Naive B cell (primary cell): ENCODE measurements around the gene CBFB. TPM values are rescaled to one million over a fixed set of nuclear protein-coding genes. Genes with fewer than 3 reads are reported as not detected.

Experiments
- ATAC-seq, 2 donors: fragments of 150-1000 bp; cut with Tn5 transposase; 2 replicates each; pipeline ENCODE4 v1.10.0; 2021; ENCODE audit warnings: low read depth in 2 of 2, mild to moderate bottlenecking in 2 of 2, moderate library complexity in 2 of 2
- DNase-seq: peaks from one replicate; pipeline ENCODE4 v3.0.0; 2022
- H3K27ac Mint-ChIP-seq, 6 donors: one replicate each; pipeline ENCODE4 v1.8.0; 2020 to 2022; ENCODE audit warnings: mild to moderate bottlenecking in 6 of 6, mixed read lengths in 6 of 6, moderate library complexity in 5 of 6, inconsistent platforms in 2 of 6
- H3K27me3 Mint-ChIP-seq, 3 donors: one replicate each; pipeline ENCODE4 v1.8.0; 2021 to 2022; ENCODE audit warnings: mixed read lengths in 3 of 3, mild to moderate bottlenecking in 1 of 3
- H3K36me3 Mint-ChIP-seq, 2 donors: one replicate each; pipeline ENCODE4 v1.8.0; 2020 to 2022; ENCODE audit warnings: mixed read lengths in 2 of 2, inconsistent platforms in 1 of 2, mild to moderate bottlenecking in 1 of 2
- H3K4me1 Mint-ChIP-seq, 3 donors: one replicate each; pipeline ENCODE4 v1.8.0; 2020 to 2022; ENCODE audit warnings: mixed read lengths in 3 of 3, inconsistent platforms in 1 of 3, mild to moderate bottlenecking in 1 of 3, moderate library complexity in 1 of 3
- H3K4me3 Mint-ChIP-seq, 8 donors: one replicate each; pipeline ENCODE4 v1.8.0; 2020 to 2022; ENCODE audit warnings: mild to moderate bottlenecking in 8 of 8, mixed read lengths in 8 of 8, moderate library complexity in 8 of 8, inconsistent platforms in 2 of 8
- H3K9me3 Mint-ChIP-seq, 7 donors: one replicate each; pipeline ENCODE4 v1.8.0; 2020 to 2022; ENCODE audit warnings: mixed read lengths in 7 of 7, mild to moderate bottlenecking in 5 of 7, inconsistent platforms in 2 of 7, moderate library complexity in 1 of 7
- polyA plus RNA-seq, 6 donors: library from polyadenylated mRNA; unstranded; fragments of 300-500 nt; fragmentation: Illumina TruSeq; gene quantifications; one replicate each; pipeline ENCODE4 v1.2.3, GENCODE V29; 2021; ENCODE audit warnings: low read depth in 6 of 6

The CBFB gene
- polyA plus RNA-seq, 6 donors from 2014 or later, result 51.8 to 94.4 (median 70.5) TPM

DNA sequence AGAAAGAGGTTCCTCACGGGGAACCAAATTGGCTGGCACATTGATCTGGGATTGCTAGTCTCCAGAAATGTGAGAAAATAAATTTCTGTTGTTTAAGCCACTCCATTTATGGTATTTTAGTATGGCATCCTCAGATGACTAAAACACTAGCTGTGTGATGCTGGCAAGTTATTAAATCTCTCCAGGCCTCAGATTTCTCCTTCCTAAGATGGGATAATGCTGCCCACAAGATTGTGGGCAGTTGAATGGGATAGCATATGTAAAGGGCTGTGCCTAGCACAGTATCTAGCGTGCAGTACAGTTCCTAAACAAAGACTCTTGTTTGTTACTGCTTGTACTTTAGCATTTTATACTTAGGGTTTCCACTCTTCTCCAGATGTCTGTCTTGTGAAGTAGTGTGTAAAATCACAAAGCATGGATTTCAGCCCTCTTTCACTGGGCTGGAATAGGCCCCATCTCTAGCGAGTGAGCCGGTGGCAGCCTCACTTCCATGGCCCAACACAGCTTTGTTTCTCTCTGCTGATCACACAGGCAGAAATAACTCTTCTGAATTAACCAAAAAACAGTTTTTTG is 42.6 kb downstream of the CBFB start:
- H3K4me3 Mint-ChIP-seq, result no peak overlapping the region
- H3K4me1 Mint-ChIP-seq, result no peaks in the 10 kb centered on the region
- no peaks in the 10 kb centered on the region for H3K9me3 Mint-ChIP-seq
- no peak for DNase-seq
- no peaks in the 10 kb centered on the region for H3K27me3 Mint-ChIP-seq
- ATAC-seq, result no peak
- peaks cover 5 to 9% of the 10 kb centered on the region in 2 donors for H3K36me3 Mint-ChIP-seq
- H3K27ac Mint-ChIP-seq, result peak overlapping the region in 2 of 6 donors; percentile 58 to 65

DNA sequence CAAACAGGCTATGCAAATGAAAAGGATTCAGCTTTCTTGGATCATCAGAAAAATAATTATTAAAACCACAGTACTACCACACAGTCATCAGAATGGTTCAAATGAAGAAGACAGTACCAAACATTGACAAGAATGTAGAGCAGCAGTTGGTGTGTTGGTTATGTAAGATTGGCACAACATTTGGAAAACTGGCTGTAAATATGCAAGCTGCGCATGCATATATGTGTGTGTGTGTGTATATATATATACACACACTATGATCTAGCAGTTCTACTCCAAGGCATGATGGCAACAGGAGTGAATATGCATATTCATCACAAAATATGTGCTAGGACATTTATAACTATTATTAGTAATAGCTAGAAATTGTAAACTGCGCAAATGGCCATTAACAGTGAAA is 46.4 kb downstream of the CBFB start:
- Mint-ChIP-seq H3K4me1 (peaks cover 0 to 4% (median 3%) of the 10 kb centered on the region in 3 donors), H3K4me3 (no peak overlapping the region), H3K27me3 (no peaks in the 10 kb centered on the region), H3K27ac (no peak overlapping the region), H3K9me3 (no peaks in the 10 kb centered on the region), H3K36me3 (peaks cover 0 to 4% of the 10 kb centered on the region in 2 donors)
- DNase-seq (no peak), ATAC-seq (no peak)

DNA sequence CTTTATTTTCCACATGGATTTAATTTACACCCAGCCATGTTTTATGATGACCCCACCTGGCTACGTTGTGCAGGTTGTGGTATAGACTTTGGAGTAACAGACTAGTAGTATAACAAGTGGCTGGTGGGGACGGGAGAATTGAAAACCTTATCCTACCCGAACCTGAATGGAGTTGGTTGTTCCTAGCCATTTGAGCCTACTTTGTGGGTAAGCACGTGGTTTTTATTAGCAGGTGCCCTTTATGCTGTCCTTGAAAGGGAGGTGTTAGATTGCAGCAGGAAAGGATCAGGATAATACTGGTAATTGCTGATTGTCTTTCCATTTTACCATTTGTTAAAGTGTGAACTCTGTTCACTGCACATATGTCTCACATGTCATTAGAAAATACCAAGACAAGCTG is 48.9 kb downstream of the CBFB start:
- DNase-seq (no peak), ATAC-seq (no peak)
- Mint-ChIP-seq H3K27me3 (no peaks in the 10 kb centered on the region), H3K4me3 (no peak overlapping the region), H3K36me3 (peaks cover 0 to 4% of the 10 kb centered on the region in 2 donors), H3K4me1 (peaks cover 0 to 5% (median 3%) of the 10 kb centered on the region in 3 donors), H3K9me3 (no peaks in the 10 kb centered on the region), H3K27ac (peak overlapping the region in 1 of 6 donors; percentile 27)

DNA sequence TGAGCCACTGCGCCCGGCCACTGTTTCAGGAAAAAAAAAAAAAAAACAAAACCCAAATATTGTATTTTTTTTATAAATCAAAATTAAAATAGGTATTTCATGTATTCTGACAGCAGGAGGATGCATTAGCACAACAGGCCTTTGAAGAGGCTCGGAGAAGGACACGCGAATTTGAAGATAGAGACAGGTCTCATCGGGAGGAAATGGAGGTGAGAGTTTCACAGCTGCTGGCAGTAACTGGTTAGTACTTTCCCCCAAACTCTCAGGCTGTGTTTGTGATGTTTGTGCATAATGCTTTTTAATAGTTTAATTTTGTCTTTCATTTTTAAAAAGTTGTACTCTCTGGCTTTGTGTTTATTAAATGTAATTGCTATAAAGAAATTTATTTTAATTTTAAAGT is 53.2 kb downstream of the CBFB start:
- ATAC-seq (no peak), DNase-seq (no peak)
- Mint-ChIP-seq H3K4me3 (no peak overlapping the region), H3K27ac (no peak overlapping the region), H3K27me3 (no peaks in the 10 kb centered on the region), H3K9me3 (no peaks in the 10 kb centered on the region), H3K36me3 (peaks cover 0 to 9% of the 10 kb centered on the region in 2 donors), H3K4me1 (peaks cover 0 to 8% (median 8%) of the 10 kb centered on the region in 3 donors)

DNA sequence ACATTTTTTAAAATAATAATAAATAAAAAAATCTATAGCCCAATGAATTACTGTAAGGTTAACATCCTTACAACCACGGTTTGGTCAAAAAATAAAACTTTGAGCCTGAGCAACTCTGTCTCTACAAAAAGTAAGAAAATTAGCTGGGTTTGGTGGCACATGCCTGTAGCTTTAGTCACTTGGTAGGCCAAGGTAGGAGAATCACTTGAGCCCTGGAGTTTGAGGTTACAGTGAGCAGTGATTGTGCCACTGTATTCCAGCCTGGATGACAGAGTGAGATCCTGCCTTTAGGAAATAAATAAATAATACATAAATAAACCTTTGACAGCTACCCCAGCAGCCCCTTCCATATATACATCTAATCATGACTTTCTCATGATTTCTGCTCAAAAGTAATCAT is 53.9 kb downstream of the CBFB start:
- ATAC-seq (no peak), DNase-seq (no peak)
- Mint-ChIP-seq H3K4me3 (no peak overlapping the region), H3K27me3 (no peaks in the 10 kb centered on the region), H3K36me3 (peaks cover 0 to 6% of the 10 kb centered on the region in 2 donors), H3K9me3 (no peaks in the 10 kb centered on the region), H3K27ac (peak overlapping the region in 1 of 6 donors; percentile 42), H3K4me1 (peaks cover 0 to 8% (median 8%) of the 10 kb centered on the region in 3 donors)

DNA sequence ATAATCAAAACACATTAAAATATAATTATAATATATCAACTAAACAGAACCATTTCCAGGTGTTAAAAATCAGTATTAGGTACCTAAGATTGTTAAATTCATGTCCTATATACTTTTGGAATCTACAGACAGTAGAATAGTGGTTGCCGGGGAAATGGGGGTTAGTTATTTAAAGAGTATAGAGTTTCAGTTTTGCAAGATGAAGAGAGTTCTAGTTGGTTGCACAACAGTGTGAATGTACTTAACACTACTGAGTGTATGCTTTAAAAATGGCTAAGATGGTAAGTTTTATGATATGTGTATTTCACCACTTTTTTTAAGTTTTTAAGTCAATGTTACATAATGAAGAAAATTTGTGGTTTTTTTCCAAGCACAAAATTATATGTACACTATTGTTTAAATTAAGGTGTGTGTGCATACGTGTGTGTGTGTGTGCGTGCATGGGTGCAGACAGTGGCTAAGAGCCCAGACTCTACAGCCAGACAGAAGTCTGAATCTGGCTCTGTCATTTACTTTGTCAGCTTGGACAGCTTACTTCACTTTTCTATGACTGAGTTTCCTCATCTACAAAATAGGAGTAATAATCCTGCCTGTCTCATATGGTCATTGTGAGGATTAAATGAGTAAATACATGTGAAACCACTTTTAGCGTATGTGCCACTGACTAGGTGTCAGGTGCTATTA is 55.5 kb downstream of the CBFB start:
- H3K27me3 Mint-ChIP-seq, result no peaks in the 10 kb centered on the region
- DNase-seq (no peak), ATAC-seq (no peak)
- H3K4me1 Mint-ChIP-seq, result peaks cover 0 to 8% (median 8%) of the 10 kb centered on the region in 3 donors
- no peaks in the 10 kb centered on the region for H3K9me3 Mint-ChIP-seq
- no peak overlapping the region for H3K4me3 Mint-ChIP-seq
- H3K36me3 Mint-ChIP-seq, result peaks cover 0 to 6% of the 10 kb centered on the region in 2 donors
- H3K27ac Mint-ChIP-seq, result no peak overlapping the region

DNA sequence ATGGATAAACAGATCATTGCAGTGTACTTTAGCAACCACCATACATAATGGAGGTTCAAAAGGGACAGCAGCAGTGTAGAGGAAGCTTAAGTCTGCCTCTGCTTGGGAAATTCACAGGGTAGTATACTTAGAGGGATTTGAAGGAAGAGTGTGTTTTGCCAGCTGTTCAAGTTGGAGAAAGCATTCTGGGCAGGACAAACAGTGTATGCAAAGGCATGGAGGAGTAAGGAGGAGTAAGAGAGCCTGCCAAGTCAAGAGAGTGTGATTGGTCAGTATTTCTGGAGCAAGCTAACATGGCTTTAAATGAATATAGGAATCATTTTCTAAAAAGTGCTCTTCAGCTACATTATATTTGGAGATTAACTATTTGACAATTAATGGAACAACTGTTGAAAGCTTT is 57.9 kb downstream of the CBFB start:
- Mint-ChIP-seq H3K27ac (peak overlapping the region in 1 of 6 donors; percentile 87), H3K4me1 (peaks cover 5 to 7% (median 6%) of the 10 kb centered on the region in 3 donors), H3K36me3 (peaks cover 0 to 6% of the 10 kb centered on the region in 2 donors), H3K9me3 (no peaks in the 10 kb centered on the region), H3K27me3 (no peaks in the 10 kb centered on the region), H3K4me3 (no peak overlapping the region)
- ATAC-seq (no peak), DNase-seq (no peak)

DNA sequence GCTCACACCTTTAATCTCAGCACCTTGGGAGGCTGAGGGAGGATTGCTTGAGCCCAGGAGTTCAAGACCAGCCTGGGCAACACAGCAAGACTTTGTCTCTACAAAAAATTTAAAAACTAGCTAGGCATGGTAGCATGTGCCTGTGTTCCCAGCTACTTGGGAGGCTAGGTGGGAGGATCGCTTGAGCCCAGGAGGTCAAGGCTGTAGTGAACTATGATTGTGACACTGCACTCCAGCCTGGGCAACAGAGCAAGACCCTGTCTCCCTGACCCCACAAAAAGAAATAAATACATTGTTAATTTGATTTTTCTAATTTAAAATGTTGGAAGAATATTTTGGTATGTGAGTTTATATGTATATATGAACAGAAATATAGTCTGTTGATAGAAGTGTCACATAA is 58.3 kb downstream of the CBFB start:
- Mint-ChIP-seq H3K36me3 (peaks cover 0 to 6% of the 10 kb centered on the region in 2 donors), H3K27ac (peak overlapping the region in 1 of 6 donors; percentile 22), H3K4me1 (peaks cover 6 to 11% (median 8%) of the 10 kb centered on the region in 3 donors), H3K4me3 (no peak overlapping the region), H3K27me3 (no peaks in the 10 kb centered on the region), H3K9me3 (no peaks in the 10 kb centered on the region)
- DNase-seq (no peak), ATAC-seq (no peak)

DNA sequence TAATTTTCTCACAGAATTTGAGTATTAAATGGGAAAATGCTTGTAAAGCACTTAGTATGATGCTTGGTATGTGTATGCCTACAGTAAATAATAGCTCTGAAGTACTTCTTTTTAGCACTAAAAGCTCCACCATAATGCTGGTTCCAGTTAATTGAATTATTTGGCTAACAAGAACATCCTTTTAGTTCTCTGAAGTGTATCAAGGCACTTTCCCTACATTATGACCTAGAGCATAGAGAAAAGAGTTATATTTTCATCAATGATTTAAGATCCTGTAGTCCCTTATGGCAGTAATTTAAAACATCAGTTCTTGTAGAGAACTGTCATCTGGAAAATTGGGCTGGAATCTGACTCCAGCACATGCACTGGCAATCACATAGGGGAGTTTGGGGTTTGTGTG is 58.9 kb downstream of the CBFB start:
- no peak for ATAC-seq
- peak overlapping the region in 1 of 6 donors; percentile 22 for H3K27ac Mint-ChIP-seq
- no peak overlapping the region for H3K4me3 Mint-ChIP-seq
- no peaks in the 10 kb centered on the region for H3K27me3 Mint-ChIP-seq
- no peaks in the 10 kb centered on the region for H3K9me3 Mint-ChIP-seq
- H3K4me1 Mint-ChIP-seq, result peaks cover 6 to 11% (median 8%) of the 10 kb centered on the region in 3 donors
- H3K36me3 Mint-ChIP-seq, result peaks cover 0 to 6% of the 10 kb centered on the region in 2 donors
- DNase-seq, result no peak

DNA sequence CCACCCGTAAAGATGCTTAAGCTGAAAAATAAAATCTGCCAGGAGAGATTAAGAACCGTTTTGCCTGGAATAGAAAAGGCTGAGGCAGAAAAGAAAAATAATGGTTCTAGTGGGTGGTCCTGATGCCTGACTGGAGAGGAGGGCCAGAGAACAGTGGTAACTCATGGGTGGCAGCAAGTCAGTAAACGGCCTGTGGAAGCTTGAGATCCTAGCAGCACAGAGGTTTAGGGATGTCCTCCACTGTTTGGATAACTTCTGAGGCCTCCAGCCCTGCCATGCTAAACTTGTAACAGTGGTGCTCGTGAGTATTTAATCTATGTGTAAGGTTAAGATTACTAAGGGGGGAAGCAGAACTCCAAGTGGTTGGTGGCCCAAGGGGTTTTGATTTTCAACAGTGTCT is 59.6 kb downstream of the CBFB start:
- H3K9me3 Mint-ChIP-seq, result no peaks in the 10 kb centered on the region
- no peak overlapping the region for H3K4me3 Mint-ChIP-seq
- peak overlapping the region in 1 of 6 donors; percentile 44 for H3K27ac Mint-ChIP-seq
- no peaks in the 10 kb centered on the region for H3K27me3 Mint-ChIP-seq
- DNase-seq, result no peak
- ATAC-seq, result no peak
- peaks cover 0 to 6% of the 10 kb centered on the region in 2 donors for H3K36me3 Mint-ChIP-seq
- peaks cover 6 to 11% (median 8%) of the 10 kb centered on the region in 3 donors for H3K4me1 Mint-ChIP-seq

DNA sequence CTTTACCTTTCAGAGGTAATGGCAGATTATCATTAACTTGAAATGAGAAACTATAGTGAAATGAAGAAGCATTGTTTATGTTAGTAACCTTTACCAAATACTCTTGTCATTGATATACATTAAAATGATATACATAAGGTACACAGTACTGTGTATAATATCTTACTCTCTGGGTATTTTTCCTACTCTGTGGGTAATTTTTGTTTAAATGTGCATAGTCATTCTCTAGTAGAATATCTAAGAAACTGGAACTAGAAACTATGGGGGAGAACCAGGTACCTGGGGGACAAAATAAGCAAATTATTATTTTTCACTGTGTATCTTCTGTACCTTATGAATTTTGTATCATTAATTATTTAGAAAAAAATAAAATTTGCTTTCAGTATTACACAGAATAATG is 60.2 kb downstream of the CBFB start:
- no peak overlapping the region for H3K4me3 Mint-ChIP-seq
- peak overlapping the region in 1 of 6 donors; percentile 31 for H3K27ac Mint-ChIP-seq
- DNase-seq (no peak), ATAC-seq (no peak)
- peaks cover 0 to 6% of the 10 kb centered on the region in 2 donors for H3K36me3 Mint-ChIP-seq
- no peaks in the 10 kb centered on the region for H3K9me3 Mint-ChIP-seq
- no peaks in the 10 kb centered on the region for H3K27me3 Mint-ChIP-seq
- H3K4me1 Mint-ChIP-seq, result peaks cover 6 to 11% (median 8%) of the 10 kb centered on the region in 3 donors

DNA sequence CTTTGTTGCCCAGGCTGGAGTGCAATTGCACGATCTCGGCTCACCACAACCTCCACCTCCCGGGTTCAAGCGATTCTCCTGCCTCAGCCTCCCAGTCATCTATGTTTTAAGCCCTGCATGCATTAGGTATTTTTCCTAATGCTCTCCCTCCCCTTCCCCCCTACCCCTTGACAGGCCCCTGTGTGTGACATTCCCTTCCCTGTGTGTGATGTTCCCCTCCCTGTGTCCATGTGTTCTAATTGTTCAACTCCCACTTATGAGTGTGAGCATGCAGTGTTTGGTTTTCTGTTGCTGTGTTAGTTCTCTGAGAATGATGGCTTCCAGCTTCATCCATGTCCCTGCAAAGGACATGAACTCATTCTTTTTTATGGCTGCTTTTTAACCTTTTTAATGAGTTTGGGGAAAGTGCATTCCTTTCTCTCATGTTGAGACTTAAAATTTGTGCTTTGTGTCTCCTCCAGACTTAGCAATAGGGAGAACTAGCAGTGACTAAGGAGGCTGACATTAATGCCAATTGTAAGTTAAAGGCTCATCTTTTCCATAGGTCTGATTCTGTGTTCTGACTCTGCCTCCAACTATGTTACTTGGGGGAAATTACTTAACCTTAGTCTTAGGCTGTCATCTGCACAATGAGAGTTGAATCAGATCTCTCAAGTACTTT is 63.1 kb downstream of the CBFB start:
- Mint-ChIP-seq H3K27me3 (no peaks in the 10 kb centered on the region), H3K27ac (no peak overlapping the region), H3K9me3 (no peaks in the 10 kb centered on the region), H3K36me3 (no peaks in the 10 kb centered on the region), H3K4me3 (no peak overlapping the region), H3K4me1 (peaks cover 3 to 8% (median 6%) of the 10 kb centered on the region in 3 donors)
- ATAC-seq (no peak), DNase-seq (no peak)

DNA sequence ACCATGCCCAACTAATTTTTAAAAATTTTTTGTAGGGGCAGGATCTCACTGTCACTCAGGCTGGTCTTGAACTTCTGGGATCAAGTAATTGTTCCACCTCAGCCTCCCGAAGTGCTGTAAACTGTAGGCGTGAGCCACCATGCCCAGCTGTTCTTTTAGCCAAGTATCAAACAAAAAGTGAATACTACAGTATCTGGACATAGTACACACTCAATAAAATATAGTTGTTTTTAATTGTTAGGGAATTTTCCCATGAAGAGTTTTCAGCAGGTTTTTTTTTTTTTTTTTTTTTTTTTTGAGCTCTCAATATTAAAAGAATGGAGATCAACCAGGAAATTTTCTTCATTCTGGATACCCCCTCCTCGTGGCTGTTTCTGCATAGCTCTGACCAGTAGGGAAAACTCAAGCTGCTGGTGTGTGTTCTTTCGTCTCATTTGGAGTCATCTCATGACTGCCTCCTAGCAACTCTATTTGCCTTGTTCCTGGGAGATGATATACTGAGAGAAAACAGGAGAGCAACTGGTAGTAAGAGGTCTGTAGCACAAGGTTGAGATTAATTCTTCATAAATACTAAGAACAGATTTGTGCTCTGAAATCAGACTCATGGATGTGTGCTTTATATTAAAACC is 64.3 kb downstream of the CBFB start:
- Mint-ChIP-seq H3K4me3 (no peak overlapping the region), H3K9me3 (no peaks in the 10 kb centered on the region), H3K27ac (peak overlapping the region in 1 of 6 donors; percentile 34), H3K4me1 (peaks cover 3 to 8% (median 6%) of the 10 kb centered on the region in 3 donors), H3K27me3 (no peaks in the 10 kb centered on the region), H3K36me3 (no peaks in the 10 kb centered on the region)
- DNase-seq (no peak), ATAC-seq (no peak)
